ENCODE measurements around the gene NDUFA3. TPM values are rescaled to one million over a fixed set of nuclear protein-coding genes. Genes with fewer than 3 reads are reported as not detected.
A peak's percentile ranks its signal among the peaks of the same experiment; 100 is the strongest.
"Not testable (repeated sequence)": the region's sequence is repeated elsewhere in the genome, so short reads cannot be mapped to it uniquely, and the experiment has no call there.

The NDUFA3 gene
- total RNA-seq (10 to 100 TPM; 49.9 to 54.6 TPM), total RNA-seq (16.1 to 35.5 reads per million in 2 donors)

- peak; percentile 100 for ATAC-seq
- DNase-seq, result peak; percentile 95 to 98 (median 96)
- Mint-ChIP-seq H3K27me3 (no peaks in the 10 kb centered on the region), H3K4me1 (peaks cover 23% of the 10 kb centered on the region), H3K27ac (peak within 1 kb of the TSS; percentile 80), H3K4me3 (peak within 1 kb of the TSS; percentile 99), H3K36me3 (ENCODE audit: low read depth) (peaks cover 9% of the 10 kb centered on the region)
- H3K9me3 ChIP-seq (ENCODE audit: control insufficient read depth, low read length, poor library complexity, severe bottlenecking), result no peaks in the 10 kb centered on the region
These were observed at the start of gene NDUFA3 for GRCh38 chr19:54102421-54103169. Gene NDUFA3 (plus strand): TSS chr19:54102855. CDS start chr19:54102879, 24 bp downstream.

GRCh38 chr19:54062643-54063042 lies 40.0 kb upstream of the NDUFA3 start:
- peaks cover 6% of the 10 kb centered on the region for H3K36me3 Mint-ChIP-seq (ENCODE audit: low read depth)
- no peak for DNase-seq
- no peak for ATAC-seq
- H3K9me3 ChIP-seq (ENCODE audit: control insufficient read depth, low read length, poor library complexity, severe bottlenecking), result no peaks in the 10 kb centered on the region
- no peak overlapping the region for H3K4me3 Mint-ChIP-seq
- H3K4me1 Mint-ChIP-seq, result no peaks in the 10 kb centered on the region
- no peak overlapping the region for H3K27ac Mint-ChIP-seq
- peaks cover 39% of the 10 kb centered on the region for H3K27me3 Mint-ChIP-seq

- ATAC-seq (no peak), DNase-seq (no peak)
- no peaks in the 10 kb centered on the region for H3K9me3 ChIP-seq (ENCODE audit: control insufficient read depth, low read length, poor library complexity, severe bottlenecking)
- Mint-ChIP-seq H3K4me1 (no peaks in the 10 kb centered on the region), H3K27ac (no peak within 1 kb of the TSS), H3K4me3 (no peak within 1 kb of the TSS), H3K27me3 (peaks cover 39% of the 10 kb centered on the region), H3K36me3 (ENCODE audit: low read depth) (peaks cover 6% of the 10 kb centered on the region)
These were observed 39.1 kb upstream of the NDUFA3 start, which contains the start of gene VSTM1 for GRCh38 chr19:54063350-54064116. Gene VSTM1 (minus strand): TSS chr19:54063897. CDS start chr19:54063777, 120 bp downstream.

- peaks cover 12% of the 10 kb centered on the region for H3K27me3 Mint-ChIP-seq
- no peak overlapping the region for H3K27ac Mint-ChIP-seq
- H3K9me3 ChIP-seq (ENCODE audit: control insufficient read depth, low read length, poor library complexity, severe bottlenecking), result no peaks in the 10 kb centered on the region
- no peak overlapping the region for H3K4me3 Mint-ChIP-seq
- DNase-seq (no peak), ATAC-seq (no peak)
- peaks cover 5% of the 10 kb centered on the region for H3K36me3 Mint-ChIP-seq (ENCODE audit: low read depth)
- no peaks in the 10 kb centered on the region for H3K4me1 Mint-ChIP-seq
These were observed 33.2 kb upstream of the NDUFA3 start for GRCh38 chr19:54069470-54069869.

- no peaks in the 10 kb centered on the region for H3K9me3 ChIP-seq (ENCODE audit: control insufficient read depth, low read length, poor library complexity, severe bottlenecking)
- DNase-seq (no peak), ATAC-seq (no peak)
- Mint-ChIP-seq H3K4me1 (no peaks in the 10 kb centered on the region), H3K27me3 (no peaks in the 10 kb centered on the region), H3K36me3 (ENCODE audit: low read depth) (peaks cover 2% of the 10 kb centered on the region), H3K27ac (no peak overlapping the region), H3K4me3 (no peak overlapping the region)
These were observed 28.8 kb upstream of the NDUFA3 start for GRCh38 chr19:54073829-54074228.

GRCh38 chr19:54074851-54075250 lies 27.8 kb upstream of the NDUFA3 start:
- no peak for ATAC-seq
- Mint-ChIP-seq H3K27ac (no peak overlapping the region), H3K36me3 (ENCODE audit: low read depth) (peaks cover 2% of the 10 kb centered on the region), H3K4me3 (no peak overlapping the region), H3K4me1 (no peaks in the 10 kb centered on the region), H3K27me3 (no peaks in the 10 kb centered on the region)
- DNase-seq, result no peak
- no peaks in the 10 kb centered on the region for H3K9me3 ChIP-seq (ENCODE audit: control insufficient read depth, low read length, poor library complexity, severe bottlenecking)

GRCh38 chr19:54077334-54077733 lies 25.3 kb upstream of the NDUFA3 start:
- H3K4me1 Mint-ChIP-seq, result no peaks in the 10 kb centered on the region

GRCh38 chr19:54081032-54081431 lies 21.6 kb upstream of the NDUFA3 start, which contains the start of gene TARM1:
Gene TARM1 (minus strand): TSS chr19:54081365. CDS start chr19:54081340, 25 bp downstream.
- ATAC-seq, result no peak
- H3K9me3 ChIP-seq (ENCODE audit: control insufficient read depth, low read length, poor library complexity, severe bottlenecking), result peaks cover 3% of the 10 kb centered on the region
- DNase-seq, result no peak
- H3K4me3 Mint-ChIP-seq, result no peak within 1 kb of the TSS
- H3K4me1 Mint-ChIP-seq, result no peaks in the 10 kb centered on the region
- no peaks in the 10 kb centered on the region for H3K36me3 Mint-ChIP-seq (ENCODE audit: low read depth)
- H3K27me3 Mint-ChIP-seq, result peaks cover 4% of the 10 kb centered on the region
- H3K27ac Mint-ChIP-seq, result no peak within 1 kb of the TSS

More at GRCh38 chr19:54077334-54077733, 25.3 kb upstream of the NDUFA3 start:
- H3K9me3 ChIP-seq (ENCODE audit: control insufficient read depth, low read length, poor library complexity, severe bottlenecking), result peaks cover 3% of the 10 kb centered on the region
- Mint-ChIP-seq H3K36me3 (ENCODE audit: low read depth) (peaks cover 2% of the 10 kb centered on the region), H3K27ac (peak overlapping the region; percentile 39), H3K27me3 (no peaks in the 10 kb centered on the region), H3K4me3 (no peak overlapping the region)
- ATAC-seq (no peak), DNase-seq (no peak)

GRCh38 chr19:54084410-54084809 lies 18.2 kb upstream of the NDUFA3 start:
- peaks cover 17% of the 10 kb centered on the region for H3K27me3 Mint-ChIP-seq
- H3K9me3 ChIP-seq (ENCODE audit: control insufficient read depth, low read length, poor library complexity, severe bottlenecking), result peaks cover 3% of the 10 kb centered on the region
- no peak overlapping the region for H3K4me3 Mint-ChIP-seq
- H3K36me3 Mint-ChIP-seq (ENCODE audit: low read depth), result no peaks in the 10 kb centered on the region
- no peak for ATAC-seq
- no peak overlapping the region for H3K27ac Mint-ChIP-seq
- H3K4me1 Mint-ChIP-seq, result no peaks in the 10 kb centered on the region
- DNase-seq, result no peak

GRCh38 chr19:54094426-54095000 lies 8.1 kb upstream of the NDUFA3 start:
- Mint-ChIP-seq H3K36me3 (ENCODE audit: low read depth) (peaks cover 5% of the 10 kb centered on the region), H3K4me1 (peaks cover 9% of the 10 kb centered on the region), H3K4me3 (no peak overlapping the region), H3K27ac (no peak overlapping the region), H3K27me3 (peaks cover 24% of the 10 kb centered on the region)
- no peak for DNase-seq
- H3K9me3 ChIP-seq (ENCODE audit: control insufficient read depth, low read length, poor library complexity, severe bottlenecking), result no peaks in the 10 kb centered on the region
- no peak for ATAC-seq

GRCh38 chr19:54095136-54095858 lies 7.4 kb upstream of the NDUFA3 start:
- no peaks in the 10 kb centered on the region for H3K9me3 ChIP-seq (ENCODE audit: control insufficient read depth, low read length, poor library complexity, severe bottlenecking)
- Mint-ChIP-seq H3K4me1 (peaks cover 9% of the 10 kb centered on the region), H3K27me3 (peaks cover 24% of the 10 kb centered on the region), H3K4me3 (peak overlapping the region; percentile 91), H3K27ac (no peak overlapping the region), H3K36me3 (ENCODE audit: low read depth) (peaks cover 5% of the 10 kb centered on the region)
- no peak for DNase-seq
- no peak for ATAC-seq

- peak overlapping the region; percentile 91 for H3K4me3 Mint-ChIP-seq
- H3K27ac Mint-ChIP-seq, result peak overlapping the region; percentile 75
- H3K4me1 Mint-ChIP-seq, result peaks cover 11% of the 10 kb centered on the region
- DNase-seq (peak; percentile 19 to 35 (median 23)), ATAC-seq (peak; percentile 90)
- not testable (repeated sequence) for H3K36me3 Mint-ChIP-seq (ENCODE audit: low read depth); H3K9me3 ChIP-seq (ENCODE audit: control insufficient read depth, low read length, poor library complexity, severe bottlenecking)
- peaks cover 22% of the 10 kb centered on the region for H3K27me3 Mint-ChIP-seq
These were observed 6.6 kb upstream of the NDUFA3 start for GRCh38 chr19:54095859-54096616.
